GM11168 (cell line): ENCODE results near the gene C21orf58.

Experiments
- in situ Hi-C: fragments of 300-500 bp; cut with MboI; formaldehyde crosslinking; loops from one replicate; pipeline ENCODE4 v1.12.0; 2022; ENCODE audit warnings: low sequenced_read_pairs; ENCODE audit not compliant: unreplicated experiment

The C21orf58 gene

GRCh38 chr21:46299167-46299566, 24.5 kb downstream of the C21orf58 start:
- in situ Hi-C loops, result no loop called here

GRCh38 chr21:46297338-46298271, 26.1 kb downstream of the C21orf58 start:
- in situ Hi-C loops, result no loop called here

- in situ Hi-C loops, result no loop called here
These were observed 27.5 kb downstream of the C21orf58 start for GRCh38 chr21:46295996-46296752.

- in situ Hi-C loops, result no loop called here
These were observed 28.4 kb downstream of the C21orf58 start for GRCh38 chr21:46295177-46295770.

GRCh38 chr21:46294647-46295176, 29.0 kb downstream of the C21orf58 start:
- in situ Hi-C loops, result no loop called here

GRCh38 chr21:46291561-46291960, 32.1 kb downstream of the C21orf58 start:
- in situ Hi-C loops, result no loop called here

- in situ Hi-C loops, result no loop called here
These were observed 34.0 kb downstream of the C21orf58 start for GRCh38 chr21:46289655-46290179.

GRCh38 chr21:46287541-46287940, 36.1 kb downstream of the C21orf58 start:
- in situ Hi-C loops, result no loop called here

GRCh38 chr21:46286648-46287002, 37.0 kb downstream of the C21orf58 start:
- in situ Hi-C loops, result no loop called here

- in situ Hi-C loops, result no loop called here
These were observed 37.7 kb downstream of the C21orf58 start, which contains the start of gene YBEY for GRCh38 chr21:46285761-46286647. Gene YBEY, plus strand, starts transcription at chr21:46286342. Its CDS starts 572 bp downstream, at chr21:46286914.

GRCh38 chr21:46285206-46285661, 38.4 kb downstream of the C21orf58 start, which contains the start of gene MCM3AP:
Gene MCM3AP, minus strand, starts transcription at chr21:46285611. Its CDS starts 325 bp downstream, at chr21:46285286.
- in situ Hi-C loops, result no loop called here

GRCh38 chr21:46284733-46285132, 38.9 kb downstream of the C21orf58 start:
- in situ Hi-C loops, result no loop called here

- in situ Hi-C loops, result no loop called here
These were observed 39.5 kb downstream of the C21orf58 start for GRCh38 chr21:46284077-46284644.

GRCh38 chr21:46274797-46275390, 48.8 kb downstream of the C21orf58 start:
- in situ Hi-C loops, result no loop called here

GRCh38 chr21:46273341-46273740, 50.3 kb downstream of the C21orf58 start:
- in situ Hi-C loops, result no loop called here

- in situ Hi-C loops, result no loop called here
These were observed 54.2 kb downstream of the C21orf58 start for GRCh38 chr21:46269466-46269865.

- in situ Hi-C loops, result no loop called here
These were observed 55.3 kb downstream of the C21orf58 start for GRCh38 chr21:46268371-46268770.

GRCh38 chr21:46266946-46267345, 56.7 kb downstream of the C21orf58 start:
- in situ Hi-C loops, result no loop called here
